Neuronal stem cell (in vitro differentiated cells): Measurements from ENCODE around the gene PIEZO2.

Source experiments
- DNase-seq: peaks from one replicate; pipeline ENCODE4 v3.0.0-alpha.2; 2013; ENCODE audit warnings: low spot score
- H2AFZ ChIP-seq: one replicate; pipeline ENCODE4 v1.6.1; 2013; ENCODE audit warnings: mild to moderate bottlenecking, low read length, inconsistent platforms
- H2AK5ac ChIP-seq: 2 replicates; pipeline ENCODE4 v1.6.1; 2013; ENCODE audit warnings: low read depth, mild to moderate bottlenecking, inconsistent platforms, low read length, moderate library complexity, mixed read lengths
- H2BK120ac ChIP-seq: 2 replicates; pipeline ENCODE4 v1.6.1; 2013; ENCODE audit warnings: low read depth, mild to moderate bottlenecking, inconsistent platforms, low read length, moderate library complexity, mixed read lengths
- H2BK12ac ChIP-seq: one replicate; pipeline ENCODE4 v1.6.1; 2013; ENCODE audit warnings: low read length, inconsistent platforms
- H2BK15ac ChIP-seq: 2 replicates; pipeline ENCODE4 v1.6.1; 2013; ENCODE audit warnings: mild to moderate bottlenecking, low read length, inconsistent platforms, mixed read lengths
- H2BK5ac ChIP-seq: one replicate; pipeline ENCODE4 v1.6.1; 2013; ENCODE audit warnings: inconsistent platforms, mild to moderate bottlenecking, low read length, moderate library complexity
- H3K14ac ChIP-seq: one replicate; pipeline ENCODE4 v1.6.1; 2013; ENCODE audit warnings: low read length, inconsistent platforms
- H3K18ac ChIP-seq: 2 replicates; pipeline ENCODE4 v1.6.1; 2013; ENCODE audit warnings: low read length, inconsistent platforms
- H3K23ac ChIP-seq: 2 replicates; pipeline ENCODE4 v1.6.1; 2013; ENCODE audit warnings: low read depth, mild to moderate bottlenecking, mixed read lengths, low read length, inconsistent platforms; ENCODE audit not compliant: poor library complexity
- H3K27ac ChIP-seq: replicated peaks from 3 replicates; pipeline ENCODE4 v1.5.1; 2013; ENCODE audit warnings: low read length, inconsistent platforms
- H3K27me3 ChIP-seq, 3 experiments: 2 replicates each; pipeline ENCODE4 v1.6.1; 2013; ENCODE audit warnings: low read length in 3 of 3, mild to moderate bottlenecking in 2 of 3, inconsistent platforms in 1 of 3, low read depth in 1 of 3, mixed read lengths in 1 of 3, moderate library complexity in 1 of 3; ENCODE audit not compliant: control insufficient read depth in 3 of 3, insufficient read depth in 3 of 3
- H3K36me3 ChIP-seq, 2 donors: replicated peaks in 1 of 2; 2 replicates each; pipeline ENCODE4 v1.6.1; 2013; ENCODE audit warnings: low read length in 2 of 2; ENCODE audit not compliant: control insufficient read depth in 2 of 2, insufficient read depth in 2 of 2
- H3K4ac ChIP-seq: 2 replicates; pipeline ENCODE4 v1.6.1; 2013; ENCODE audit warnings: inconsistent platforms, mild to moderate bottlenecking, low read length, moderate library complexity
- H3K4me1 ChIP-seq, 2 donors: 1 replicate in 1 of 2; 2 replicates in 1 of 2; pipeline ENCODE4 v1.6.1; 2013; ENCODE audit warnings: low read length in 2 of 2, low read depth in 1 of 2; ENCODE audit not compliant: control insufficient read depth in 2 of 2, insufficient read depth in 1 of 2
- H3K4me2 ChIP-seq: one replicate; pipeline ENCODE4 v1.6.1; 2013; ENCODE audit warnings: mild to moderate bottlenecking, low read length, inconsistent platforms; ENCODE audit not compliant: insufficient read depth, poor library complexity, severe bottlenecking
- H3K4me3 ChIP-seq, 2 donors: 2 replicates each; pipeline ENCODE4 v1.5.1; 2013; ENCODE audit warnings: low read length in 2 of 2, mild to moderate bottlenecking in 2 of 2, inconsistent platforms in 1 of 2, moderate library complexity in 1 of 2
- H3K79me1 ChIP-seq: one replicate; pipeline ENCODE4 v1.6.1; 2013; ENCODE audit warnings: low read depth, mild to moderate bottlenecking, inconsistent platforms, low read length, moderate library complexity
- H3K9ac ChIP-seq: one replicate; pipeline ENCODE4 v1.6.1; 2013; ENCODE audit warnings: mild to moderate bottlenecking, low read depth, low read length, inconsistent platforms; ENCODE audit not compliant: poor library complexity
- H3K9me3 ChIP-seq, 2 donors: replicated peaks in 1 of 2; 2 replicates each; pipeline versions ENCODE3 to v1.6.1; 2013; ENCODE audit warnings: low read length in 2 of 2, mild to moderate bottlenecking in 2 of 2, inconsistent platforms in 1 of 2, low read depth in 1 of 2, mixed read lengths in 1 of 2, moderate library complexity in 1 of 2; ENCODE audit not compliant: control insufficient read depth in 2 of 2, insufficient read depth in 1 of 2
- H4K8ac ChIP-seq: one replicate; pipeline ENCODE4 v1.6.1; 2013; ENCODE audit warnings: low read depth, mild to moderate bottlenecking, inconsistent platforms, low read length, moderate library complexity
- H4K91ac ChIP-seq: one replicate; pipeline ENCODE4 v1.6.1; 2013; ENCODE audit warnings: low read length, low read depth, mild to moderate bottlenecking, inconsistent platforms; ENCODE audit not compliant: poor library complexity
- WGBS, 2 donors: extraction: QIAGEN DNeasy Blood & Tissue Kit; methylation state at CpG; one replicate each; pipeline ENCODE4 v1.1.7; 2013; ENCODE audit warnings: missing lambda C conversion rate in 2 of 2, mixed read lengths in 1 of 2; ENCODE audit not compliant: insufficient read length in 2 of 2, insufficient replicate concordance in 1 of 2; ENCODE audit errors: extremely low coverage in 2 of 2; 5-methylcytosine and 5-hydroxymethylcytosine counted together

The PIEZO2 gene

GRCh38 chr18:10892786-10893185 is 256.6 kb downstream of the PIEZO2 start:
- Histone ChIP-seq H3K27ac (no peak overlapping the region), H3K14ac (no peak overlapping the region)
- no peak for DNase-seq

DNA sequence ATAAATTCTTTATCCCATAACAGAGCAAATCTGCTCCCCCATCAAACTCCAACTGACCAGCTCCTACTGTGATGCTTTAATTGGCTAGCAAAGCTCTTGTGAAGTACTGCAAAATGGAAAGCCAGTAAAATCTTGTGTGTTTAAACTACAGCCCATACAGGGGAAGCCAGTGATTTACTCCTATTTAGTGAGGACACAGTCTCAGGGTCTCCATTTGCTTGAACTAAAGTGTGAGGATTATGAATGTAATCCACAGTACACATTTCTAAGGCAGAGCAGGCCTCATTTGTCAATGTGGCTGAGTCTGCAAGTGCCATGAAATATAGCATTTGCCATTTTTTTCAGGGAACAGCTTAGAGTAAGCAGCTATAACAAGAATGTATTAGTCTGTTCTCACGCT is 259.3 kb downstream of the PIEZO2 start:
- Histone ChIP-seq H2AFZ (no peak overlapping the region), H4K8ac (no peak overlapping the region), H3K9me3 (no peaks in the 10 kb centered on the region), H3K79me1 (no peaks in the 10 kb centered on the region), H3K36me3 (no peaks in the 10 kb centered on the region), H3K4me3 (no peak overlapping the region), H2BK5ac (no peak overlapping the region), H2BK120ac (no peak overlapping the region), H3K27me3 (no peaks in the 10 kb centered on the region), H2BK12ac (no peak overlapping the region), H3K27ac (no peak overlapping the region), H3K14ac (no peak overlapping the region), H3K4me2 (no peak overlapping the region), H3K4ac (no peak overlapping the region), H2AK5ac (no peak overlapping the region), H2BK15ac (no peak overlapping the region), H3K23ac (no peak overlapping the region), H3K9ac (no peak overlapping the region), H3K18ac (no peak overlapping the region), H4K91ac (no peak overlapping the region), H3K4me1 (peaks cover 0 to 2% of the 10 kb centered on the region in 2 donors)
- DNase-seq = no peak
- WGBS, 2 donors = no CpG with 5 or more reads among the region's 1 CpG

More at GRCh38 chr18:10892786-10893185, 256.6 kb downstream of the PIEZO2 start:
- Histone ChIP-seq H3K4me2 (no peak overlapping the region), H3K27me3 (no peaks in the 10 kb centered on the region), H2BK12ac (no peak overlapping the region), H3K36me3 (no peaks in the 10 kb centered on the region), H3K4me1 (peaks cover 0 to 2% of the 10 kb centered on the region in 2 donors), H3K4ac (no peak overlapping the region), H3K9me3 (no peaks in the 10 kb centered on the region), H3K23ac (no peak overlapping the region), H3K4me3 (no peak overlapping the region), H2BK15ac (no peak overlapping the region), H4K8ac (no peak overlapping the region), H3K79me1 (no peaks in the 10 kb centered on the region), H3K9ac (no peak overlapping the region), H2AK5ac (no peak overlapping the region), H3K18ac (no peak overlapping the region), H4K91ac (no peak overlapping the region), H2BK5ac (no peak overlapping the region), H2AFZ (no peak overlapping the region), H2BK120ac (no peak overlapping the region)
- no CpG with 5 or more reads among the region's 1 CpG for WGBS, 2 donors

- no peak overlapping the region for H3K18ac ChIP-seq
- WGBS, 2 donors = no CpG with 5 or more reads among the region's 1 CpG
- no peak overlapping the region for H4K91ac ChIP-seq
Observed at GRCh38 chr18:10878703-10879102, 270.7 kb downstream of the PIEZO2 start.

DNA sequence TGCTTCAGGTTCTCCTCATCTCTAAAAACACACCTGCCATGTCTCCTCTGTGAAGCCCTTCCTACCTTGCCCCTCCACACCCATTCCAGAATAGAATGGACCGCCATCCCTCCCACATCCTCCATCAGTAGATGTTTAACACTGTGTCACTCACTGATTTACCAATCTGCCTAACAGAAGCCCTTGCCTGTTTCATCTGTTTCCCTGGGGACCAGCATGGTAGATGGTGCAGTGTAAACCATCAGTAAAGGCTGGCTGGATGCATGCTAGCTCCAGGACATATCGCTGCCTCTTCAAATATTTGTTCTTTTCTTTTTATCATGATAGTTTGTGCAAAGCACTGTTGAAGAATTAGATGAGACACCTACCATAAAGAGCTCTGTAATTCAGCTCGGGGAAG is 271.4 kb downstream of the PIEZO2 start:
- Histone ChIP-seq H3K4ac (no peak overlapping the region), H3K4me2 (no peak overlapping the region), H3K14ac (no peak overlapping the region), H2BK15ac (no peak overlapping the region), H3K9ac (no peak overlapping the region), H3K27ac (no peak overlapping the region), H2BK12ac (no peak overlapping the region), H3K4me1 (peaks cover 0 to 2% of the 10 kb centered on the region in 2 donors), H2BK120ac (no peak overlapping the region), H3K36me3 (no peaks in the 10 kb centered on the region), H4K91ac (no peak overlapping the region), H3K27me3 (no peaks in the 10 kb centered on the region), H2BK5ac (no peak overlapping the region), H3K79me1 (no peaks in the 10 kb centered on the region), H3K23ac (no peak overlapping the region), H2AFZ (no peak overlapping the region), H3K9me3 (no peaks in the 10 kb centered on the region), H2AK5ac (no peak overlapping the region), H4K8ac (no peak overlapping the region), H3K18ac (no peak overlapping the region), H3K4me3 (no peak overlapping the region)
- WGBS, 2 donors = no CpG with 5 or more reads among the region's 3 CpGs
- no peak for DNase-seq

More at GRCh38 chr18:10878703-10879102, 270.7 kb downstream of the PIEZO2 start:
- Histone ChIP-seq H2BK120ac (no peak overlapping the region), H3K79me1 (no peaks in the 10 kb centered on the region), H3K9me3 (no peaks in the 10 kb centered on the region), H2BK5ac (no peak overlapping the region), H3K4me3 (no peak overlapping the region), H3K4me1 (peaks cover 0 to 2% of the 10 kb centered on the region in 2 donors), H2BK15ac (no peak overlapping the region), H3K4ac (no peak overlapping the region), H3K23ac (no peak overlapping the region), H3K9ac (no peak overlapping the region), H4K8ac (no peak overlapping the region), H2BK12ac (no peak overlapping the region), H3K36me3 (no peaks in the 10 kb centered on the region), H3K27me3 (no peaks in the 10 kb centered on the region), H2AFZ (no peak overlapping the region), H3K14ac (no peak overlapping the region), H2AK5ac (no peak overlapping the region), H3K4me2 (no peak overlapping the region), H3K27ac (no peak overlapping the region)
- DNase-seq = no peak
